HG03378 (cell line): ENCODE data around the gene ZNF92.
"Not testable (repeated sequence)": the region's sequence is repeated elsewhere in the genome, so short reads cannot be mapped to it uniquely, and the experiment has no call there.

Experiments used
- ATAC-seq: cut with Tn5 transposase; IDR thresholded peaks from one replicate; pipeline ENCODE4 v1.9.1; 2021; ENCODE audit warnings: mild to moderate bottlenecking, moderate library complexity; ENCODE audit not compliant: unreplicated experiment

The ZNF92 gene

GRCh38 chr7:65422670-65423069, 49.0 kb downstream of the ZNF92 start:
- ATAC-seq = no peak

GRCh38 chr7:65423286-65423685, 49.6 kb downstream of the ZNF92 start:
- not testable (repeated sequence) for ATAC-seq

GRCh38 chr7:65429642-65430343, 56.1 kb downstream of the ZNF92 start:
- ATAC-seq = no peak

GRCh38 chr7:65430344-65431186, 56.9 kb downstream of the ZNF92 start:
- no peak for ATAC-seq

GRCh38 chr7:65434307-65434706, 60.7 kb downstream of the ZNF92 start:
- ATAC-seq = no peak

- ATAC-seq = no peak
Observed at GRCh38 chr7:65436163-65436562, 62.5 kb downstream of the ZNF92 start.

- no peak for ATAC-seq
Observed at GRCh38 chr7:65438598-65438997, 64.9 kb downstream of the ZNF92 start.

GRCh38 chr7:65441010-65441409, 67.4 kb downstream of the ZNF92 start:
- no peak for ATAC-seq

GRCh38 chr7:65444205-65444842, 70.7 kb downstream of the ZNF92 start:
- no peak for ATAC-seq

GRCh38 chr7:65444899-65445823, 71.5 kb downstream of the ZNF92 start:
- ATAC-seq = no peak

GRCh38 chr7:65447041-65447440, 73.4 kb downstream of the ZNF92 start:
- ATAC-seq = not testable (repeated sequence)

- ATAC-seq = no peak
Observed at GRCh38 chr7:65448816-65449504, 75.3 kb downstream of the ZNF92 start.

- ATAC-seq = no peak
Observed at GRCh38 chr7:65449505-65449852, 75.8 kb downstream of the ZNF92 start.
